GM21390 (cell line): ENCODE measurements around the gene ARAP2.

Experiments used
- ATAC-seq: cut with Tn5 transposase; IDR thresholded peaks from one replicate; pipeline ENCODE4 v1.9.1; 2021; ENCODE audit not compliant: unreplicated experiment

Gene ARAP2

GRCh38 chr4:36054694-36055422 is 189.5 kb downstream of the ARAP2 start:
- no peak for ATAC-seq

GRCh38 chr4:36053930-36054329 is 190.4 kb downstream of the ARAP2 start:
- no peak for ATAC-seq

- no peak for ATAC-seq
Measured at GRCh38 chr4:36051634-36052033, 192.7 kb downstream of the ARAP2 start.

- ATAC-seq, result no peak
Measured at GRCh38 chr4:36046026-36046425, 198.3 kb downstream of the ARAP2 start.

GRCh38 chr4:36043901-36044300 is 200.4 kb downstream of the ARAP2 start:
- ATAC-seq, result no peak

- no peak for ATAC-seq
Measured at GRCh38 chr4:36043241-36043640, 201.1 kb downstream of the ARAP2 start.

- no peak for ATAC-seq
Measured at GRCh38 chr4:36042122-36042970, 202.0 kb downstream of the ARAP2 start.

- no peak for ATAC-seq
Measured at GRCh38 chr4:36041340-36041739, 203.0 kb downstream of the ARAP2 start.

GRCh38 chr4:36039026-36039425 is 205.3 kb downstream of the ARAP2 start:
- ATAC-seq, result no peak

- ATAC-seq, result no peak
Measured at GRCh38 chr4:36038491-36038890, 205.8 kb downstream of the ARAP2 start.

GRCh38 chr4:36037127-36037526 is 207.2 kb downstream of the ARAP2 start:
- ATAC-seq, result no peak

GRCh38 chr4:36029951-36030350 is 214.4 kb downstream of the ARAP2 start:
- no peak for ATAC-seq

- ATAC-seq, result no peak
Measured at GRCh38 chr4:36027203-36027602, 217.1 kb downstream of the ARAP2 start.

- ATAC-seq, result no peak
Measured at GRCh38 chr4:36026348-36026880, 217.9 kb downstream of the ARAP2 start.

GRCh38 chr4:36024901-36025660 is 219.2 kb downstream of the ARAP2 start:
- ATAC-seq, result no peak

- ATAC-seq, result no peak
Measured at GRCh38 chr4:36020351-36020750, 224.0 kb downstream of the ARAP2 start.
